Stimulated activated CD8-positive, alpha-beta memory T cell treated with anti-CD3 and anti-CD28 coated beads, Interleukin-2, amount 100 ng/mL, for 48 hours (primary cell): ENCODE results near the gene JAM3.

ENCODE experiments used
- DNase-seq, 2 donors: peaks; one replicate each; pipeline ENCODE4 v3.0.0-alpha.2; 2020; ENCODE audit warnings: low read depth in 2 of 2

Gene JAM3

GRCh38 chr11:134145715-134146114, 76.8 kb downstream of the JAM3 start:
- no peak for DNase-seq

DNA sequence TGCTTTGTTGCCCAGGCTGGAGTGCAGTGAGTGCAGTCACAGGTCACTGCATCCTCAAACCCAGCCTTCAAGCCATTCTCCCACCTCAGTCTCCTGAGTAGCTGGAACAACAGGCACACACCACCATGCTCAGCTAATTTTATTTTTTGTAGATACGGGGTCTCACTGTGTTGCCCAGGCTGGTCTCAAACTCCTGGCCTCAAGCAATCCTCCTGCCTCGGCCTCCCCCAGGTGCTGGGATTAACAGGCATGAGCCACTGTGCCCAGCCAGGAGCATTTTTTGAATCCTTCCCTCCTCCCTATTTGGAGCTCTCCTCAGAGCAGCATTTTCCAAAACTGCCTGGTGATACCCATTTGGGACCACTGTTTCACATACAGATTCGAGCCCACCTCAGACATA, 77.7 kb downstream of the JAM3 start:
- no peak for DNase-seq

DNA sequence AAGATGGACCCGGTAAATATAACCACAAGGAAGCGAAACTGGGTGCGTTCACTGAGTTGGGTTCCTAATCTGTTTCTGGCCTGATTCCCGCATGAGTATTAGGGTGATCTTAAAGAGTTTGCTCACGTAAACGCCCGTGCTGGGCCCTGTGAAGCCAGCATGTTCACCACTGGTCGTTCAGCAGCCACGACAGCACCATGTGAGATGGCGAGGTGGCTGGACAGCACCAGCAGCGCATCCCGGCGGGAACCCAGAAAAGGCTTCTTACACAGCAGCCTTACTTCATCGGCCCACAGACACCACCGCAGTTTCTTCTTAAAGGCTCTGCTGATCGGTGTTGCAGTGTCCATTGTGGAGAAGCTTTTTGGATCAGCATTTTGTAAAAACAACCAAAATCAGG, 80.5 kb downstream of the JAM3 start:
- no peak for DNase-seq

DNA sequence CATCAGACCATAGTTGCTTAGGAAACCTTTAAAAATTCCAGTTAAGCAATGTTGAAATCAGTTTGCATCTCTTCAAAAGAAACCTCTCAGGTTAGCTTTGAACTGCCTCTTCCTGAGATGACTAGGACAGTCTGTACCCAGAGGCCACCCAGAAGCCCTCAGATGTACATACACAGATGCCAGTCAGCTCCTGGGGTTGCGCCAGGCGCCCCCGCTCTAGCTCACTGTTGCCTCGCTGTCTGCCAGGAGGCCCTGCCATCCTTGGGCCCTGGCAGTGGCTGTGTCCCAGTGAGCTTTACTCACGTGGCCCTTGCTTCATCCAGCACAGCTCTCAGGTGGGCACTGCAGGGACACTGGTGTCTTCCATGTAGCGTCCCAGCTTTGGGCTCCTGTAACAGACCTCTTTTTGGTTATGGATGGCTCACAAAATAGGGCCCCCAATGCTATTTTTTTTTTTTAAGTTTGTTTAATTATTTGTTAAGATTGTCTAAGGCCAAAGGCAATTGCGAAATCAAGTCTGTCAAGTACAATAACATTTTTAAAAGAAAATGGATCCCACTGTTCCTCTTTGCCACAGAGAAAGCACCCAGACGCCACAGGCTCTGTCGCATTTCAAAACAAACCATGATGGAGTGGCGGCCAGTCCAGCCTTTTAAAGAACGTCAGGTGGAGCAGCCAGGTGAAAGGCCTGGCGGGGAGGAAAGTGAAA, 81.5 kb downstream of the JAM3 start:
- no peak for DNase-seq

DNA sequence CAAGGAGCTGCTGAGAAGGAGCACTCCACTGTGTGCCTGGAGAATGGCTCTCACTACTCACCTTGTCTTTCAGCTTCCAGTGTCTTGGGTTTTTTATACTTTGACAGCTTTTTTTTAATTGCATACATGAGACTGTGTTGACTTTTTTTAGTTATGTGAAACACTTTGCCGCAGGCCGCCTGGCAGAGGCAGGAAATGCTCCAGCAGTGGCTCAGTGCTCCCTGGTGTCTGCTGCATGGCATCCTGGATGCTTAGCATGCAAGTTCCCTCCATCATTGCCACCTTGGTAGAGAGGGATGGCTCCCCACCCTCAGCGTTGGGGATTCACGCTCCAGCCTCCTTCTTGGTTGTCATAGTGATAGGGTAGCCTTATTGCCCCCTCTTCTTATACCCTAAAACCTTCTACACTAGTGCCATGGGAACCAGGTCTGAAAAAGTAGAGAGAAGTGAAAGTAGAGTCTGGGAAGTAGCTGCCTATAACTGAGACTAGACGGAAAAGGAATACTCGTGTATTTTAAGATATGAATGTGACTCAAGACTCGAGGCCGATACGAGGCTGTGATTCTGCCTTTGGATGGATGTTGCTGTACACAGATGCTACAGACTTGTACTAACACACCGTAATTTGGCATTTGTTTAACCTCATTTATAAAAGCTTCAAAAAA, 82.3 kb downstream of the JAM3 start:
- no peak for DNase-seq

- DNase-seq, result no peak
Measured at GRCh38 chr11:134152696-134153095, 83.8 kb downstream of the JAM3 start.

DNA sequence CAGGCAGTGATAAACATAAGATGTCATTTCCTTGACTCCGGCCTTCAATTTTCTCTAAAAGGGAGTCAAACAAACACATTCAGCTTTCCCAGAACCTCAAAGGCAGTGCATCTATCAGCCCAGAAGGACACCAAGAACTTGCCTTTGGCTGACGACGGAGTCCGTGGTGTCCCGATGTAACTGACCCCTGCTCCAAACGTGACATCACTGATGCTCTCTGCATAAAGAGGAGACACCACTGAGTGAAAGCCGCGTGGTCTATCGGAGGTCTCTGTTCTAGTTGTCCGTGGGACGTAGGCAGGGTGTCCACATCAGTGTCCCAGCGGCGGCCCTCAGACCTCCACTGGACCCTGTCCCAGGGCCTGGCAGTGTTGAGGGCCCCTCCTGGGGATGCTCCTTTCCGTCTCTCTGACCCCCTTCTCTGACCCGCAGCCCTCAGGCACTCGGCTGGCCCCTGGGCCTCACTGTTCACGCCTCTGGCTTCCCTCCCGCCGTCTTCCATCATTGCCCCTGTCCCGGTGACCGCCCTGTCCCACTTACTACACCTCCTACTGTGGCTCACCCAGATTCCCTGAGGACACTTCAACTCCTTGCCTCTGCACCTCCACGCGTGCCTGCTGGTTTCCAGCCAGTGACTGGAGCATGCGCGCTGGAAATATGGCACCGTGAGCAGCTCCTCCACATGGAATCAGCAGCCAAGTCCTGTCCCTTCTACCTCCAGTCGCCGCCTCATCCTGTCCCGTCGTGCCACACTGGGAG, 84.5 kb downstream of the JAM3 start:
- DNase-seq, result no peak

GRCh38 chr11:134154441-134154840, 85.6 kb downstream of the JAM3 start:
- DNase-seq, result no peak

GRCh38 chr11:134155456-134155855, 86.6 kb downstream of the JAM3 start:
- DNase-seq, result no peak

GRCh38 chr11:134155946-134156865, 87.3 kb downstream of the JAM3 start:
- DNase-seq, result no peak

DNA sequence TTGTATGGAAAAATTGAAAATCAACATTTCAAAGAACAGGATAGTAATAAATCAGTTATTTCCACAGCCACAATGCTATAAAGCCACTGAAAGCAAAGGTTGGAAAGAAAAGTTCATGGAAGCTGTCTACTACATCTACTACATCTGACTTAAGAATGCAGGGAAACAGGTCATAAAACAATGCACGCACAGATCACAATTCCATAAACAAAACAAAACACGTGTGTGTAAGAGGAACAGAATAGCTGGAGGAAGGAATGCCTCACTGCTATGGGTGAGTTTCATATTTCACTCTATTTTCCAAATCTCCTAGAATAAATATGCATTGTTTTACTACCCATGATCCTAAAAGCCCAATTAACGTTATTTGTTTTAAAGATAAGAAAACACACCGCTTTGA, 88.6 kb downstream of the JAM3 start:
- no peak for DNase-seq

DNA sequence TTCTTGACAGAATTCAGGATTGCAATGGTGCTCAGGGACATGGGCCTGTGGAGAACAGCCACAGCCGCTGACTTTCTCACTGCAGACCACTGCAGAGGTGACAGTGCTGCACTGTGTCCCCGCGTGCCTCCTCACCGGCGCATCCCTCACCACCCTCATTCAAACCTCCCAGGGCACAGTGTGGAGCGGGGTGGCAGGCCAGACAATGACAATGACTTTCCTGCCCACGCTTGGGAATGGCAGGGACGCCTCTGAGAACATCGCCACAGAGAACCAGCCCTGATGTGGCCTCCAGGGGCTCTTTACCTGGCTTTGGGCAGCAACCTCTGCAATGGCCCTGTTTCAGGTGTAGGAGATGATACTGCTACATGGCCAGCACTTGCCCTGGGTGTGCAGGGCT, 89.2 kb downstream of the JAM3 start:
- DNase-seq, result no peak

DNA sequence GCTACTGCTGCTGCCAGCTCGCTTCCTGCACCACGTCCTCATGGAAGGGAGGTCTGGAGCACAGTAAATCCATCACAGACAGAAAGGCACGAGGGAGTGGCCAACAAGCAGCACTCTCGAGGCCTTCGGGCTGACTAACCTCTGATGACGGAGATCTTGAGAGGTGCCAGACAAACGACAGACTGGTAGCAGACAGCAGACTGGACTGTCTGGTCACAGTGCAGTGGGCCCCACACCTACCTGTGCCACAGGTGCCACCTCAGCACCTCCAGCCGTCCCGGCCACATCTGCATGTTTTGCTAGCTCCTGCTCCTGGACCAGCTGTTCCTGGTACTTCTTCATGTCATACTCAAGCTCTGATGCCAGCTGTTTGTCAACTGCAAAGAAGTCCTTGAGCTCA, 90.8 kb downstream of the JAM3 start:
- DNase-seq, result no peak

GRCh38 chr11:134164490-134165370, 95.9 kb downstream of the JAM3 start:
- DNase-seq, result no peak

DNA sequence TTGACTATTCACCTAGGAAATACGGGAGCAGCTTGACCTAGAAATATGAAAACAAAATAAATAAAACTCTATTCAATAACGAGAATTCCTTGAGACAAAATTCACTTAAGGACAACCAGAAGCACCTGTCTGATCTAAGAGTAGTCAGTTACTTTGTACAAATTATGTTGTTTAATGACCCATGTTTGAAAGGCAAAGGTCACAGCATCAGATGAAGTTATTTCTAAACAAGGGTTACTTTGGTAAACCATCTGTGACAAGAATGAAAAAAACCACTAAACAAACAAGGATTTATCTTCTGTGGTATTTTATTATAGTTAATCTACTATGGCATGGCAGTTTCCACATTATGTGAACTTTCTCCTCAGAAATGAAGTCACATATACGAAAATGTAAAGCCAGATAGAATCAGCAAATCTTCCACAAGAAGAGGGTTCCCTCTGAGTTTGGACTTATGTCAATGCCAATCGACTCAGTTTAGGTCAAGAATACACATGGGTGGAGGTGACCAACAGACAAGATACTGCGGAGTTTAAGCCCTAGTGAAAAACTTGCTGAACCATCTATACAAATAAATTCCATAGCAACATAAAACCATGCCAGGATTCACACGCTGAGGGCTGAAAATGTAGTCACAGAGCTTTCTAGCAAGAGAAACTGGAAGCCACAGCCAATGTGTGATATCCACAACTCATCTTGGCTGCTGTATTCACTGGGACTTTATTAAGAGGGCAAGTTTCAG, 101.5 kb downstream of the JAM3 start:
- no peak for DNase-seq

GRCh38 chr11:134170919-134171281, 102.0 kb downstream of the JAM3 start:
- no peak for DNase-seq

DNA sequence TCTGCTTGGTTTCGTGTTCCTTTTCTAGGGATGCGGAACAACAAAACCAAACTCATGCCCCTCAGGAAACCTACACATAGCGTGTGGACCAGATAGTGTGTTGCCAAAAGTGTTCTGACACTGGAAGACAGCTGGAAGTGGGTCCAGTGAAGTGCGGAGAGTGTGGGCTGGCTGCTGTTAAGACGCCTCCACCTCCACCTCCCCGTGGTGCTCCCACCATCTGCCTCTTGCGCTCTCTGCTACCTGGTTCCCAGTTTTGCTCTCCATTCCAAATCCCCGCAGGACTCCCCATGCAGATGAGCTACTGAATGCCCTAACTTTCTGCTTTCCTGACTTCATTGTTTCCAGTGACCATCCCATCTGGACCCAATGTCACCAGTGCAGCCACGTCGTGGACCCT, 103.1 kb downstream of the JAM3 start:
- no peak for DNase-seq

- DNase-seq, result no peak
Measured at GRCh38 chr11:134173296-134173695, 104.4 kb downstream of the JAM3 start.

GRCh38 chr11:134176284-134176683, 107.4 kb downstream of the JAM3 start:
- DNase-seq, result no peak

DNA sequence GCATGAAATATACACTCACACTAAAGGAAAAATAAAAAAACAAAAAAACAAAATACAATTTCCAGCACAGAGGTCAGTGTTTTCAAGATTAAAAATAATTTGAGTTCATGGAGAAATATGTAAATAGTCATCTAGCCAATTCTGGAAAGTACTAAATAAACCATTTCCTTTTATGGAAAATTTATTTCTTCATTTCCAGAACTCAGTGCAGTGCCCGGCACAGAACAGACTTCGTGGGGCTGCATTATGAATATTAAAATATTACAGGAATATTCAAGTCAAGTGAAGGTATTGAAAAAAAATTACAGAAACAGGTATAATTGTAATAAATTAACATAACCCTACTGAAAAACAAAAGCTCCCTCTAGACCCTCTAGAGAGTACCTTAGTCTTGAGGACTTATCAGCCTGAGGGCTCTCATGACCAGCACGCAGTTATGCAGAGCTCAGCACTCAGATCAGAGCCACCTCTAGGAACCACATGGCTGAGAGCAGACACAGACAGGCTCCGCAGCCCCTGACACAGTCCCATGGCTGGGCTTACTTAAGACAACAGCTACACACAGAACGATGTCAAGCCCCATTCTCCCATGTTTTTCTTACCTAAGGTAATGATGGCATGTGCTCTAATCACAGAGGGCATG, 109.3 kb downstream of the JAM3 start:
- no peak for DNase-seq
